HepG2 (cell line): ENCODE results near the gene BICRAL. TPM values are rescaled to one million over a fixed set of nuclear protein-coding genes. Genes with fewer than 3 reads are reported as not detected.

Experiments used
- ASH2L ChIP-seq: fragments of 300-600, 200-600 bp; sonication (generic); IDR thresholded peaks from 2 replicates; pipeline ENCODE4 v1.7.0; 2017; ENCODE audit warnings: low read depth, mild to moderate bottlenecking, moderate library complexity, mixed read lengths, low read length; ENCODE audit not compliant: insufficient read length
- ATF5 ChIP-seq: sonication (generic); formaldehyde crosslinking; IDR thresholded peaks from 2 replicates; pipeline ENCODE4 v1.4.0; 2020; ENCODE audit warnings: mild to moderate bottlenecking, low read depth, missing genetic modification reagents
- CBFB ChIP-seq: sonication (generic); formaldehyde crosslinking; IDR thresholded peaks from 2 replicates; pipeline ENCODE4 v1.4.0; 2020; ENCODE audit warnings: missing genetic modification reagents
- CCAR2 ChIP-seq: fragments of 200-400 bp; formaldehyde crosslinking; optimal IDR thresholded peaks from 2 replicates; pipeline ENCODE3; 2018; ENCODE audit warnings: low read depth, mild to moderate bottlenecking, low read length, moderate library complexity
- ELF3 ChIP-seq: IDR thresholded peaks from 2 replicates; pipeline ENCODE4 v1.6.1; 2016; ENCODE audit warnings: missing genetic modification reagents, missing compliant biosample characterization
- FUBP1 ChIP-seq: sonication (generic); formaldehyde crosslinking; IDR thresholded peaks from 2 replicates; pipeline ENCODE4 v1.5.1; 2020; ENCODE audit warnings: missing genetic modification reagents, mild to moderate bottlenecking, borderline replicate concordance
- GMEB1 ChIP-seq: sonication (generic); formaldehyde crosslinking; IDR thresholded peaks from 2 replicates; pipeline ENCODE4 v1.5.1; 2020; ENCODE audit warnings: missing genetic modification reagents, mild to moderate bottlenecking, borderline replicate concordance
- GZF1 ChIP-seq: sonication (generic); formaldehyde crosslinking; IDR thresholded peaks from 2 replicates; pipeline ENCODE4 v1.5.1; 2020; ENCODE audit warnings: mild to moderate bottlenecking, missing genetic modification reagents
- HNRNPL ChIP-seq: fragments of 200-400 bp; formaldehyde crosslinking; IDR thresholded peaks from 2 replicates; pipeline ENCODE4 v1.6.1; 2017; ENCODE audit warnings: mild to moderate bottlenecking, low read depth, low read length
- MXD4 ChIP-seq: IDR thresholded peaks from 2 replicates; pipeline ENCODE4 v1.6.1; 2016; ENCODE audit warnings: mild to moderate bottlenecking, missing biosample characterization, missing genetic modification reagents
- RNF2 ChIP-seq: fragments of 450-650 bp; conservative IDR thresholded peaks from 2 replicates; pipeline ENCODE4 v1.6.1; 2016; ENCODE audit warnings: low read depth
- SETDB1 ChIP-seq: sonication (generic); formaldehyde crosslinking; IDR thresholded peaks from 2 replicates; pipeline ENCODE4 v1.5.1; 2020; ENCODE audit warnings: missing genetic modification reagents, mild to moderate bottlenecking, borderline replicate concordance
- SRSF4 ChIP-seq: fragments of 200-400 bp; formaldehyde crosslinking; IDR thresholded peaks from one replicate; pipeline ENCODE4 v1.6.1; 2018; ENCODE audit warnings: mild to moderate bottlenecking, low read depth, low read length, moderate library complexity; ENCODE audit not compliant: poor library complexity, severe bottlenecking
- TFAP4 ChIP-seq: sonication (generic); IDR thresholded peaks from 2 replicates; pipeline ENCODE4 v1.6.1; 2016; ENCODE audit warnings: low read depth, borderline replicate concordance
- ZNF138 ChIP-seq: sonication (generic); formaldehyde crosslinking; IDR thresholded peaks from 2 replicates; pipeline ENCODE4 v1.5.0; 2020; ENCODE audit warnings: mild to moderate bottlenecking, low read depth, missing genetic modification reagents
- ZNF24 ChIP-seq: fragments of 450-650 bp; IDR thresholded peaks from 2 replicates; pipeline ENCODE4 v1.6.1; 2017; ENCODE audit warnings: antibody characterized with exemption, mild to moderate bottlenecking
- ZNF549 ChIP-seq: sonication (generic); formaldehyde crosslinking; IDR thresholded peaks from 2 replicates; pipeline ENCODE4 v1.5.0; 2020; ENCODE audit warnings: missing genetic modification reagents
- ZNF597 ChIP-seq: sonication (generic); formaldehyde crosslinking; IDR thresholded peaks from 2 replicates; pipeline ENCODE4 v1.5.0; 2020; ENCODE audit warnings: missing genetic modification reagents
- ZNF644 ChIP-seq: IDR thresholded peaks from 2 replicates; pipeline ENCODE4 v1.6.1; 2016; ENCODE audit warnings: low read depth
- ZNF839 ChIP-seq: sonication (generic); formaldehyde crosslinking; IDR thresholded peaks from 2 replicates; pipeline ENCODE4 v1.4.0; 2020; ENCODE audit warnings: missing genetic modification reagents, mild to moderate bottlenecking, borderline replicate concordance
- ZNF841 ChIP-seq: sonication (generic); formaldehyde crosslinking; IDR thresholded peaks from 2 replicates; pipeline ENCODE4 v1.8.1; 2023; ENCODE audit warnings: missing genetic modification reagents, borderline replicate concordance
- polyA plus RNA-seq, 8 experiments: library from polyadenylated mRNA; depleted of rRNA in 3 of 8; stranded (reverse) in 7 of 8; unstranded in 1 of 8; fragments of >200 nt; fragmentation: Illumina TruSeq in 4 of 8; extraction: Trizol in 4 of 8; gene quantifications; 2 replicates each; pipeline versions ENCODE4 v1.2.1 to v1.2.3, GENCODE V29; 2011 to 2016; ENCODE audit warnings: low read depth in 4 of 8, missing spikeins in 1 of 8, mixed read lengths in 1 of 8; ENCODE audit not compliant: insufficient read depth in 1 of 8
- total RNA-seq, 5 experiments: library from RNA; depleted of rRNA; stranded (reverse); fragments of >200 nt; fragmentation: Illumina TruSeq; extraction: Trizol; gene quantifications; 2 replicates each; pipeline ENCODE4 v1.2.3, GENCODE V29; 2016; ENCODE audit warnings: low read depth in 1 of 5

BICRAL gene
- total and polyA plus RNA-seq, 2 of the 13 experiments (the other 11 are each of a cell fraction or from before 2014, with no cell fraction given), result 5.0 to 13.5 TPM

GRCh38 chr6:42879372-42880239, 97.8 kb downstream of the BICRAL start, which contains the start of gene RPL7L1 (continued):
- TF ChIP-seq ZNF597 (CRISPR knock-in tag) (0 out of 2 replicates have a peak, but pooled peaks have one; percentile 56), ZNF549 (0 out of 2 replicates have a peak, but pooled peaks have one; percentile 64), ATF5 (0 out of 2 replicates have a peak, but pooled peaks have one; percentile 81), SETDB1 (CRISPR knock-in tag) (no peak), CBFB (no peak), HNRNPL (no peak), CCAR2 (no peak), ZNF841 (CRISPR knock-in tag) (no peak), GZF1 (CRISPR knock-in tag) (peak; percentile 62; the same call in 1 of the 2 replicates), GMEB1 (CRISPR knock-in tag) (peak; percentile 98), FUBP1 (CRISPR knock-in tag) (no peak), ZNF839 (CRISPR knock-in tag) (peak; percentile 67; the same call in 1 of the 2 replicates), RNF2 (no peak; the same call in 1 of the 2 replicates), ZNF24 (no peak), ZNF138 (peak; percentile 68), ZNF644 (CRISPR knock-in tag) (no peak), SRSF4 (no peak), TFAP4 (peak; percentile 76), ELF3 (CRISPR knock-in tag) (peak; percentile 80; the same call in 1 of the 2 replicates), MXD4 (CRISPR knock-in tag) (peak; percentile 75; the same call in 1 of the 2 replicates), ASH2L (peak; percentile 90)
